Measurements from ENCODE around the gene LAD1. TPM values are rescaled to one million over a fixed set of nuclear protein-coding genes. Genes with fewer than 3 reads are reported as not detected.
A peak's percentile ranks its signal among the peaks of the same experiment; 100 is the strongest.

Gene LAD1
- total and polyA plus RNA-seq, 4 donors = 17.8 to 63.8 (median 38.7) TPM

- no peak overlapping the region for H3K27ac ChIP-seq (ENCODE audit: low read depth in 1 of 2, low read length in 1 of 2)
- H3K4me1 ChIP-seq (ENCODE audit: control insufficient read depth in 5 of 5, insufficient read depth in 5 of 5, low read length in 5 of 5) = peaks cover 0 to 12% (median under 1%) of the 10 kb centered on the region in 5 donors
- H3K9ac ChIP-seq (ENCODE audit: insufficient read depth in 1 of 2, low read length in 2 of 2) = no peak overlapping the region
- H3K9me3 ChIP-seq (ENCODE audit: control insufficient read depth in 4 of 4, insufficient read depth in 3 of 4, low read length in 3 of 4) = peaks cover 0 to 6% (median 2%) of the 10 kb centered on the region in 4 donors
- no peak overlapping the region for H3K4me3 ChIP-seq
- no peak for TF ChIP-seq CTCF (IDR thresholded peaks at IDR 0.05; ENCODE audit: control extremely low read depth, extremely low read depth)
- H3K27me3 ChIP-seq (ENCODE audit: control insufficient read depth in 3 of 3, insufficient read depth in 3 of 3, low read length in 2 of 3) = no peaks in the 10 kb centered on the region
- no peak for DNase-seq
- ATAC-seq (ENCODE audit: insufficient read depth, low FRiP score) = no peak
- 72 to 79% methylated on average over 4 of the region's 4 CpGs for WGBS, 2 donors
- H3K36me3 ChIP-seq (ENCODE audit: control insufficient read depth in 4 of 4, insufficient read depth in 4 of 4, low read length in 4 of 4) = no peaks in the 10 kb centered on the region
These were observed 45.7 kb upstream of the LAD1 start for GRCh38 chr1:201444792-201445191.

- WGBS, 2 donors = 92 to 95% methylated on average over 7 of the region's 7 CpGs
- DNase-seq = no peak
- no peak overlapping the region for H3K9ac ChIP-seq (ENCODE audit: insufficient read depth in 1 of 2, low read length in 2 of 2)
- H3K36me3 ChIP-seq (ENCODE audit: control insufficient read depth in 4 of 4, insufficient read depth in 4 of 4, low read length in 4 of 4) = no peaks in the 10 kb centered on the region
- H3K4me3 ChIP-seq = no peak overlapping the region
- peaks cover 0 to 6% (median 2%) of the 10 kb centered on the region in 4 donors for H3K9me3 ChIP-seq (ENCODE audit: control insufficient read depth in 4 of 4, insufficient read depth in 3 of 4, low read length in 3 of 4)
- TF ChIP-seq CTCF (IDR thresholded peaks at IDR 0.05; ENCODE audit: control extremely low read depth, extremely low read depth) = no peak
- no peak overlapping the region for H3K27ac ChIP-seq (ENCODE audit: low read depth in 1 of 2, low read length in 1 of 2)
- H3K27me3 ChIP-seq (ENCODE audit: control insufficient read depth in 3 of 3, insufficient read depth in 3 of 3, low read length in 2 of 3) = no peaks in the 10 kb centered on the region
- no peak for ATAC-seq (ENCODE audit: insufficient read depth, low FRiP score)
- H3K4me1 ChIP-seq (ENCODE audit: control insufficient read depth in 5 of 5, insufficient read depth in 5 of 5, low read length in 5 of 5) = peaks cover 0 to 7% (median 0%) of the 10 kb centered on the region in 5 donors
These were observed 44.6 kb upstream of the LAD1 start for GRCh38 chr1:201443747-201444146.

- Histone ChIP-seq H3K36me3 (ENCODE audit: control insufficient read depth in 4 of 4, insufficient read depth in 4 of 4, low read length in 4 of 4) (no peaks in the 10 kb centered on the region), H3K4me3 (no peak overlapping the region), H3K4me1 (ENCODE audit: control insufficient read depth in 5 of 5, insufficient read depth in 5 of 5, low read length in 5 of 5) (peaks cover 0 to 11% (median 0%) of the 10 kb centered on the region in 5 donors), H3K27me3 (ENCODE audit: control insufficient read depth in 3 of 3, insufficient read depth in 3 of 3, low read length in 2 of 3) (no peaks in the 10 kb centered on the region), H3K9me3 (ENCODE audit: control insufficient read depth in 4 of 4, insufficient read depth in 3 of 4, low read length in 3 of 4) (peaks cover 0 to 6% (median 2%) of the 10 kb centered on the region in 4 donors), H3K27ac (ENCODE audit: low read depth in 1 of 2, low read length in 1 of 2) (no peak overlapping the region), H3K9ac (ENCODE audit: insufficient read depth in 1 of 2, low read length in 2 of 2) (no peak overlapping the region)
- 82 to 84% methylated on average over 3 of the region's 3 CpGs for whole genome bisulfite sequencing, 2 donors
- no peak for TF ChIP-seq CTCF (IDR thresholded peaks at IDR 0.05; ENCODE audit: control extremely low read depth, extremely low read depth)
- ATAC-seq (ENCODE audit: insufficient read depth, low FRiP score) = no peak
- no peak for DNase-seq
These were observed 37.8 kb upstream of the LAD1 start for GRCh38 chr1:201436969-201437368.

- Histone ChIP-seq H3K36me3 (ENCODE audit: control insufficient read depth in 4 of 4, insufficient read depth in 4 of 4, low read length in 4 of 4) (no peaks in the 10 kb centered on the region), H3K27ac (ENCODE audit: low read depth in 1 of 2, low read length in 1 of 2) (no peak overlapping the region), H3K9me3 (ENCODE audit: control insufficient read depth in 4 of 4, insufficient read depth in 3 of 4, low read length in 3 of 4) (peaks cover 0 to 6% (median 2%) of the 10 kb centered on the region in 4 donors), H3K27me3 (ENCODE audit: control insufficient read depth in 3 of 3, insufficient read depth in 3 of 3, low read length in 2 of 3) (no peaks in the 10 kb centered on the region), H3K9ac (ENCODE audit: insufficient read depth in 1 of 2, low read length in 2 of 2) (no peak overlapping the region), H3K4me1 (ENCODE audit: control insufficient read depth in 5 of 5, insufficient read depth in 5 of 5, low read length in 5 of 5) (peaks cover 0 to 11% (median 0%) of the 10 kb centered on the region in 5 donors), H3K4me3 (no peak overlapping the region)
- ATAC-seq (ENCODE audit: insufficient read depth, low FRiP score) (no peak), DNase-seq (peak; percentile 33 to 70 (median 50))
- no peak for TF ChIP-seq CTCF (IDR thresholded peaks at IDR 0.05; ENCODE audit: control extremely low read depth, extremely low read depth)
- WGBS, 2 donors = 64 to 66% methylated on average over 6 of the region's 6 CpGs
These were observed 37.3 kb upstream of the LAD1 start for GRCh38 chr1:201436393-201436792.
